Activated CD8-positive, alpha-beta memory T cell treated with anti-CD3 and anti-CD28 coated beads, Interleukin-2, amount 50 U/mL, for 24 hours (primary cell): ENCODE data around the gene MRPS6.

ENCODE experiments used
- DNase-seq: peaks from one replicate; pipeline ENCODE4 v3.0.0-alpha.2; 2020; ENCODE audit errors: extremely low read depth

The MRPS6 gene

GRCh38 chr21:34100790-34101189, 27.4 kb downstream of the MRPS6 start:
- no peak for DNase-seq

GRCh38 chr21:34105947-34106541, 32.7 kb downstream of the MRPS6 start:
- no peak for DNase-seq

- no peak for DNase-seq
Measured at GRCh38 chr21:34107606-34108005, 34.2 kb downstream of the MRPS6 start.

GRCh38 chr21:34109075-34109474, 35.7 kb downstream of the MRPS6 start:
- no peak for DNase-seq

GRCh38 chr21:34110594-34111202, 37.3 kb downstream of the MRPS6 start:
- no peak for DNase-seq

GRCh38 chr21:34112316-34113033, 39.1 kb downstream of the MRPS6 start:
- DNase-seq: no peak

- no peak for DNase-seq
Measured at GRCh38 chr21:34113842-34114241, 40.5 kb downstream of the MRPS6 start.

GRCh38 chr21:34115160-34115559, 41.8 kb downstream of the MRPS6 start:
- DNase-seq: no peak

GRCh38 chr21:34116569-34116968, 43.2 kb downstream of the MRPS6 start:
- DNase-seq: no peak

- no peak for DNase-seq
Measured at GRCh38 chr21:34120867-34121266, 47.5 kb downstream of the MRPS6 start.

GRCh38 chr21:34122047-34122446, 48.7 kb downstream of the MRPS6 start:
- no peak for DNase-seq

- no peak for DNase-seq
Measured at GRCh38 chr21:34123609-34124008, 50.2 kb downstream of the MRPS6 start.

- no peak for DNase-seq
Measured at GRCh38 chr21:34126269-34126668, 52.9 kb downstream of the MRPS6 start.

- DNase-seq: no peak
Measured at GRCh38 chr21:34126691-34127090, 53.3 kb downstream of the MRPS6 start.

- no peak for DNase-seq
Measured at GRCh38 chr21:34128124-34128523, 54.7 kb downstream of the MRPS6 start.

- DNase-seq: no peak
Measured at GRCh38 chr21:34128674-34129038, 55.3 kb downstream of the MRPS6 start.

GRCh38 chr21:34129039-34129891, 55.9 kb downstream of the MRPS6 start:
- DNase-seq: peak; percentile 25

- DNase-seq: no peak
Measured at GRCh38 chr21:34129901-34130715, 56.7 kb downstream of the MRPS6 start.

GRCh38 chr21:34130716-34130985, 57.3 kb downstream of the MRPS6 start:
- DNase-seq: no peak

- DNase-seq: no peak
Measured at GRCh38 chr21:34131586-34131985, 58.2 kb downstream of the MRPS6 start.

GRCh38 chr21:34132202-34132601, 58.8 kb downstream of the MRPS6 start:
- no peak for DNase-seq

- DNase-seq: no peak
Measured at GRCh38 chr21:34132926-34133325, 59.5 kb downstream of the MRPS6 start.
